Activated CD4-positive, alpha-beta T cell treated with anti-CD3 and anti-CD28 coated beads, Interleukin-2, amount 10 ng/mL, durations not matched to agents 7 days and 5 days (primary cell): Measurements from ENCODE around the gene RAB37. TPM values are rescaled to one million over a fixed set of nuclear protein-coding genes. Genes with fewer than 3 reads are reported as not detected.

ENCODE experiments used
- CTCF ChIA-PET: fragments of 350-600 bp; sonication (Branson Sonifier 250); formaldehyde crosslinking; loops from one replicate; lab custom pipeline; 2021; ENCODE audit warnings: antibody characterized with exemption; lab: Charles Lee
- POLR2A ChIA-PET: fragments of 350-600 bp; sonication (Branson Sonifier 250); formaldehyde crosslinking; loops from one replicate; lab custom pipeline; 2021; ENCODE audit warnings: antibody characterized with exemption; lab: Charles Lee
- DNase-seq: peaks from one replicate; pipeline ENCODE4 v3.0.0-alpha.2; 2020
- H3K27ac Mint-ChIP-seq: one replicate; pipeline ENCODE4 v1.8.0; 2021; ENCODE audit warnings: mild to moderate bottlenecking, moderate library complexity, mixed read lengths
- H3K27me3 Mint-ChIP-seq: one replicate; pipeline ENCODE4 v1.8.0; 2021; ENCODE audit warnings: mixed read lengths
- H3K36me3 Mint-ChIP-seq: one replicate; pipeline ENCODE4 v1.8.0; 2021; ENCODE audit warnings: low read depth, mixed read lengths
- H3K4me1 Mint-ChIP-seq: one replicate; pipeline ENCODE4 v1.8.0; 2021; ENCODE audit warnings: mixed read lengths
- H3K4me3 Mint-ChIP-seq: one replicate; pipeline ENCODE4 v1.8.0; 2021; ENCODE audit warnings: mild to moderate bottlenecking, moderate library complexity, mixed read lengths
- H3K9me3 Mint-ChIP-seq: one replicate; pipeline ENCODE4 v1.8.0; 2021; ENCODE audit warnings: mixed read lengths
- total RNA-seq, 2 experiments: library from RNA; stranded (reverse); gene quantifications; one replicate each; pipeline ENCODE4 v1.2.3, GENCODE V29; 2021

Gene RAB37
- total RNA-seq, 2 experiments from 2014 or later, result 28.2 to 30.4 TPM

DNA sequence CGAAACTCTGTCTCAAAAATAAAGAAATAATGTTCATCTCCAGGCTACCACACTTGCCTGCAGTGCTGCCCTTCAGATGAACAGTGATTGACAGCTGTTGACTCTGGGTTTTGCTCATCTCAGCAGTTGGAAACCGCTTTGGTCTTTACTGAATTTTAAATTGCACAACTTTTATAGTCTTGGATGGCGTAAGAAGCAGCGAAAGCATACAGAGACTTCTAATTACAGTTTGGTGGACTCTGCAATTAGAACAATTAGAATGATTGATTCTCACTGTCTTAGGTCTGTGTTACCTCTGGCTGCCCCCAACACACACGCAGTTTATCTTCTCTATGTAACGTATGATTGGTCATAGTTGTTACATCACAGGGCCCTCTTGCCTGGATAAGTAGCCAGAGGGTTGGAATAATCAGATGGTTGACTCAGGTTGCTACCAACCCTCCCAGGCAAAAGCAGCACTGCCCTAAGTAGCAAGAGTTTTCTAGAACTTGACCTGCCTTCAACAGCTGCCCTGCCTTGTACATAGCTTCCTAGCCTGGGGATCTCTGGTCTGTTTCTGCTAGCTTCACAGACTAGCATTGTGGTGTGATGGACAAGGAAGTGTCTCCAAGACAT lies 41.0 kb downstream of the RAB37 start:
- Mint-ChIP-seq H3K4me1 (peaks cover 79% of the 10 kb centered on the region), H3K27me3 (no peaks in the 10 kb centered on the region), H3K9me3 (no peaks in the 10 kb centered on the region), H3K27ac (peak overlapping the region; percentile 94), H3K36me3 (peaks cover 44% of the 10 kb centered on the region), H3K4me3 (peak overlapping the region; percentile 36)
- ChIA-PET POLR2A (no interaction called here), CTCF (interaction anchor here (0.7 to 3.3 kb wide), 6 partner anchors 13 to 121 kb away, joined by 3 to 15 read pairs (median 6); no protein-coding TSS in a partner anchor)
- DNase-seq, result no peak

DNA sequence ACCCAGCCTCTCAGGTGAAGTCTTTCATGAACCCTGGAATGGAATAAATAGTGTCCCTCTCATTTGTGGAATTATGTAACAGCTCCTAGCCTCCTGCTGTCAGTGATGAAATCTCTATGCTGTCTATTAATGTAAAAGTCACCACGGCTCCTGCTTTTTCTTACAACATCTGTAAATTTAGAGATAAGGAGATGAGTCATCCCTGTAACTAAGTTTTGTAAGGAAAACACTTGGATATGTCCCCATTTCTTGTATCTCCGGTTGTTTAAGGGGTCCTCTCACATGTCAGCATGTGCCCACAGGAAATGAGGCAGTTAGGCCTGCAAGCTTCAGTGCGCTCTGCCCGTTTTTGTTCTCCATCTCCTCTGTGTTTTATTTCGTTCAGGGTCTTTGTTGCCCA lies 41.9 kb downstream of the RAB37 start:
- Mint-ChIP-seq H3K36me3 (peaks cover 38% of the 10 kb centered on the region), H3K4me3 (peak overlapping the region; percentile 57), H3K27ac (peak overlapping the region; percentile 94), H3K9me3 (no peaks in the 10 kb centered on the region), H3K4me1 (peaks cover 74% of the 10 kb centered on the region), H3K27me3 (no peaks in the 10 kb centered on the region)
- DNase-seq, result no peak
- ChIA-PET CTCF (interaction anchor here (0.7 to 3.3 kb wide), 7 partner anchors 8 to 122 kb away, joined by 3 to 15 read pairs (median 12); no protein-coding TSS in a partner anchor), POLR2A (interaction anchor here (0.5 kb wide), 1 partner anchor 90 kb away, joined by 3 read pairs; no protein-coding TSS in a partner anchor)

DNA sequence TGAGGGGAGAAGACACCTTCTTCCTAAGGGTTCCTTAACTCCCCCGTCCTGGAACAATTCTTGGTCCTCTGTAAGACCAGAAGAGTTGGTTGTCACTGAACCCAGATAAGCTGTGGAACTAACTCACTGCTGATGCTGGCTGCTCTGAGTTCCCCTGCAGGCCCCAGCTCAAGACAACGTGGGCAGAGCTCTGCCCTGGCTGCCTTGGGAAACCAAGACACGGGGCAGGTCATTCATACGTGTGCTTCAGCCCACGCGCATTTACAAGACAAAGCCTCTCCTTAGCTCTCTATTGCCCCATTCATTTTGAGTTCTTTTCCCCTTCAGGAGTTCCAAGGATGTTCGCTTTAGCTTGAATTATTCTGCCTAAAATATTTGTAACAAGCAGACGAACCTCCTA lies 42.4 kb downstream of the RAB37 start:
- ChIA-PET POLR2A (interaction anchor here (0.5 kb wide), 1 partner anchor 90 kb away, joined by 3 read pairs; no protein-coding TSS in a partner anchor), CTCF (interaction anchor here (1.0 to 3.3 kb wide), 7 partner anchors 9 to 34 kb away, joined by 4 to 15 read pairs (median 12); no protein-coding TSS in a partner anchor)
- Mint-ChIP-seq H3K9me3 (no peaks in the 10 kb centered on the region), H3K27me3 (no peaks in the 10 kb centered on the region), H3K4me3 (peak overlapping the region; percentile 57), H3K36me3 (peaks cover 42% of the 10 kb centered on the region), H3K27ac (peak overlapping the region; percentile 94), H3K4me1 (peaks cover 77% of the 10 kb centered on the region)
- DNase-seq, result no peak

DNA sequence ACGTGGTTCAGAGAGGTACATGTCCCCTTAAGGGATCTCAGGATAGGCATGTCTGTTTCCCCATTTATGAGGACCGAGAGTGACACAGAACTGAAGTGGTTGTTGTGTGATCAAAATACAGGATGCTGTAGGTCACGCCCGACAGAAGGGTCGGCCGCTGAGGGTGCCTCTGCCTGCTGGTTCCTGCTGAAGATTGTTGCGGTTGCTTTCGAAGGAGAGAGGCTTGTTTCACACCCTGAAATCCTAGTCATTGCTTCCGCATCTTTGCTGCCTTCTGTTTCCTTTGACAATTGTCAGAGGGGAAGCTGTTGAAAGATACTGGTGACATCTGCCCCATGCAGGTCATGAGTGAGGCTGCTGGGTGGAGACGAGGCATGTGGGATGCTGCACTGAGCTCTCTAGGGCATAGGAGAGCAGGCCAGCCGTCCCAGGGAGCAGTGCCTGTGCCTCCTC lies 42.9 kb downstream of the RAB37 start:
- ChIA-PET CTCF (interaction anchor here (0.5 to 3.3 kb wide), 8 partner anchors 9 to 179 kb away, joined by 3 to 15 read pairs (median 10); no protein-coding TSS in a partner anchor), POLR2A (no interaction called here)
- peaks cover 81% of the 10 kb centered on the region for H3K4me1 Mint-ChIP-seq
- peak overlapping the region; percentile 94 for H3K27ac Mint-ChIP-seq
- H3K9me3 Mint-ChIP-seq, result no peaks in the 10 kb centered on the region
- peaks cover 45% of the 10 kb centered on the region for H3K36me3 Mint-ChIP-seq
- H3K4me3 Mint-ChIP-seq, result peak overlapping the region; percentile 57
- peak; percentile 86 for DNase-seq
- H3K27me3 Mint-ChIP-seq, result no peaks in the 10 kb centered on the region

GRCh38 chr17:74780443-74781238 lies 43.6 kb downstream of the RAB37 start:
- Mint-ChIP-seq H3K27ac (peak overlapping the region; percentile 94), H3K9me3 (no peaks in the 10 kb centered on the region), H3K36me3 (peaks cover 46% of the 10 kb centered on the region), H3K27me3 (no peaks in the 10 kb centered on the region), H3K4me3 (peak overlapping the region; percentile 57), H3K4me1 (peaks cover 83% of the 10 kb centered on the region)
- CTCF ChIA-PET, result interaction anchor here (0.5 to 3.3 kb wide), 9 partner anchors 8 to 178 kb away, joined by 3 to 15 read pairs (median 11); no protein-coding TSS in a partner anchor
- POLR2A ChIA-PET, result no interaction called here
- peak; percentile 35 for DNase-seq

DNA sequence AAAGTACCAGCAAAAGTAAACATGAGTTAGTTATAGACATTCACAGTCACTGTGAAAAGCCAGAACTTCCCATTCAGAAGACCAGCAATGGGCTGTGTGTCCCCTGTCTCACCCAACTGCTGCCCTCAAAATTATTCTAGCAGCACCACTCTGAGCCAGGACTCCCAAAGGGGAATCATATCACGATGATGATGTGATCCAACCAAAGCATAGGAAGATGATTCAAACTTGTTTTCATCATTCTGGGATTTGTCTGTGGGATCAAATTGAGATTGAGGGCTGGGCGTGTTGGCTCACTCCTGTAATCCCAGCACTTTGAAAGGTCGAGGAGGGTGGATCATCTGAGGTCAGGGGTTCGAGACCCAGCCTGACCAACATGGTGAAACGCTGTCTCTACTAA lies 45.5 kb downstream of the RAB37 start:
- Mint-ChIP-seq H3K36me3 (peaks cover 49% of the 10 kb centered on the region), H3K27me3 (no peaks in the 10 kb centered on the region), H3K4me1 (peaks cover 81% of the 10 kb centered on the region), H3K9me3 (no peaks in the 10 kb centered on the region), H3K27ac (no peak overlapping the region), H3K4me3 (no peak overlapping the region)
- CTCF ChIA-PET, result interaction anchor here (1.6 to 1.9 kb wide), 2 partner anchors 29 to 125 kb away, joined by 3 to 4 read pairs; no protein-coding TSS in a partner anchor
- DNase-seq, result no peak
- POLR2A ChIA-PET, result no interaction called here

DNA sequence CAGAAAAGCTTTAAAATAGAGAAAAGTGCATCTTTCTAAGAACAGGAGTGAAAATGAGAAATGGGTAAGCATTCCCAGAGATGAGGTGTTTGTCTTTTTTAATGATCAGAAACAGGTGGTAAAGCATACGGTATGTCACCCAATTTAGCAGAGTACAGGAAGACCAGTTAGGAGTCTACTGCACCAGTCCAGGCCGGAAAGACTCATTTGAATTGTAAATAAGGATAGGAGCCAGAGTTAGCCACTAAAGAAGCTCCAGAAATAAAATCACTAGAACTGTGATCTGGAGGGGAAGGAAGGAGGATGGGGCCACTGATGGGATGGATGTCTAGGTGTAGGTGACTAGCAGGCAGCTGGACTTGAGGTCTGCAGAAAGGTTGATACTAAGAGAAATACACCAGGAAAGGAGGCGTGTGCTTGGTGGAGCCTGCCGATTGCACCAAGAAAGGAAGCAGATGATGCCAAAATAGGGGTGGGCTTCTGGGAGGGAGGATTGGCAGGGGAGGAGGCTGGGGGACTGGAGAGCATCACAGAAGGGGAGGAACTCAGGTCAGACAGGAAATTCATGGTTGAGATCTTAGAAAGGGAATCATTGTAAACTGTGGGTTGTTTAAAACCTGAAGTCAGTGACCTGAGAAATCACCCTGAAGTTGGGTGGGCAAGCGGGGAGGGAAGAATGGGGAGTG lies 47.2 kb downstream of the RAB37 start:
- peak overlapping the region; percentile 70 for H3K27ac Mint-ChIP-seq
- POLR2A ChIA-PET, result no interaction called here
- no peaks in the 10 kb centered on the region for H3K9me3 Mint-ChIP-seq
- peaks cover 40% of the 10 kb centered on the region for H3K36me3 Mint-ChIP-seq
- no peak overlapping the region for H3K4me3 Mint-ChIP-seq
- DNase-seq, result no peak
- H3K27me3 Mint-ChIP-seq, result no peaks in the 10 kb centered on the region
- CTCF ChIA-PET, result interaction anchor here (0.6 to 4.3 kb wide), 6 partner anchors 13 to 127 kb away, joined by 4 to 11 read pairs (median 5); no protein-coding TSS in a partner anchor
- peaks cover 66% of the 10 kb centered on the region for H3K4me1 Mint-ChIP-seq

- DNase-seq, result no peak
- H3K9me3 Mint-ChIP-seq, result no peaks in the 10 kb centered on the region
- H3K4me1 Mint-ChIP-seq, result peaks cover 60% of the 10 kb centered on the region
- no peaks in the 10 kb centered on the region for H3K27me3 Mint-ChIP-seq
- CTCF ChIA-PET, result interaction anchor here (0.7 to 4.3 kb wide), 4 partner anchors 14 to 85 kb away, joined by 4 to 11 read pairs (median 6); no protein-coding TSS in a partner anchor
- peaks cover 41% of the 10 kb centered on the region for H3K36me3 Mint-ChIP-seq
- POLR2A ChIA-PET, result no interaction called here
- no peak overlapping the region for H3K4me3 Mint-ChIP-seq
- peak overlapping the region; percentile 79 for H3K27ac Mint-ChIP-seq
Observed at GRCh38 chr17:74785096-74785980, 48.3 kb downstream of the RAB37 start.

GRCh38 chr17:74785981-74786360 lies 48.9 kb downstream of the RAB37 start:
- peaks cover 60% of the 10 kb centered on the region for H3K4me1 Mint-ChIP-seq
- H3K27me3 Mint-ChIP-seq, result no peaks in the 10 kb centered on the region
- CTCF ChIA-PET, result interaction anchor here (4.3 kb wide), 1 partner anchor 40 kb away, joined by 11 read pairs; no protein-coding TSS in a partner anchor
- no peak overlapping the region for H3K4me3 Mint-ChIP-seq
- POLR2A ChIA-PET, result no interaction called here
- H3K36me3 Mint-ChIP-seq, result peaks cover 40% of the 10 kb centered on the region
- H3K9me3 Mint-ChIP-seq, result no peaks in the 10 kb centered on the region
- no peak for DNase-seq
- H3K27ac Mint-ChIP-seq, result no peak overlapping the region

- Mint-ChIP-seq H3K9me3 (no peaks in the 10 kb centered on the region), H3K4me1 (peaks cover 59% of the 10 kb centered on the region), H3K27me3 (no peaks in the 10 kb centered on the region), H3K27ac (peak overlapping the region; percentile 26), H3K4me3 (no peak overlapping the region), H3K36me3 (peaks cover 41% of the 10 kb centered on the region)
- no peak for DNase-seq
- ChIA-PET CTCF (interaction anchor here (4.3 kb wide), 1 partner anchor 40 kb away, joined by 11 read pairs; no protein-coding TSS in a partner anchor), POLR2A (no interaction called here)
Observed at GRCh38 chr17:74786431-74787055, 49.5 kb downstream of the RAB37 start.
